GM12873 (cell line): ENCODE measurements around the gene C1orf21.

Experiments
- TF ChIP-seq, protein P1 (sequence below): IDR thresholded peaks from 2 replicates; pipeline ENCODE4 v1.5.1; 2012; ENCODE audit warnings: low read depth, mild to moderate bottlenecking, moderate library complexity, low read length, control low read depth; ENCODE audit not compliant: insufficient read depth; ENCODE audit errors: missing control alignments

The C1orf21 gene

GRCh38 chr1:184485751-184486723 lies 99.2 kb downstream of the C1orf21 start:
- TF ChIP-seq, protein P1, sequence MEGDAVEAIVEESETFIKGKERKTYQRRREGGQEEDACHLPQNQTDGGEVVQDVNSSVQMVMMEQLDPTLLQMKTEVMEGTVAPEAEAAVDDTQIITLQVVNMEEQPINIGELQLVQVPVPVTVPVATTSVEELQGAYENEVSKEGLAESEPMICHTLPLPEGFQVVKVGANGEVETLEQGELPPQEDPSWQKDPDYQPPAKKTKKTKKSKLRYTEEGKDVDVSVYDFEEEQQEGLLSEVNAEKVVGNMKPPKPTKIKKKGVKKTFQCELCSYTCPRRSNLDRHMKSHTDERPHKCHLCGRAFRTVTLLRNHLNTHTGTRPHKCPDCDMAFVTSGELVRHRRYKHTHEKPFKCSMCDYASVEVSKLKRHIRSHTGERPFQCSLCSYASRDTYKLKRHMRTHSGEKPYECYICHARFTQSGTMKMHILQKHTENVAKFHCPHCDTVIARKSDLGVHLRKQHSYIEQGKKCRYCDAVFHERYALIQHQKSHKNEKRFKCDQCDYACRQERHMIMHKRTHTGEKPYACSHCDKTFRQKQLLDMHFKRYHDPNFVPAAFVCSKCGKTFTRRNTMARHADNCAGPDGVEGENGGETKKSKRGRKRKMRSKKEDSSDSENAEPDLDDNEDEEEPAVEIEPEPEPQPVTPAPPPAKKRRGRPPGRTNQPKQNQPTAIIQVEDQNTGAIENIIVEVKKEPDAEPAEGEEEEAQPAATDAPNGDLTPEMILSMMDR = no peak

GRCh38 chr1:184486761-184487445 lies 100.1 kb downstream of the C1orf21 start:
- TF ChIP-seq, protein P1 = no peak

GRCh38 chr1:184487531-184488193 lies 100.8 kb downstream of the C1orf21 start:
- TF ChIP-seq, protein P1 = no peak

DNA sequence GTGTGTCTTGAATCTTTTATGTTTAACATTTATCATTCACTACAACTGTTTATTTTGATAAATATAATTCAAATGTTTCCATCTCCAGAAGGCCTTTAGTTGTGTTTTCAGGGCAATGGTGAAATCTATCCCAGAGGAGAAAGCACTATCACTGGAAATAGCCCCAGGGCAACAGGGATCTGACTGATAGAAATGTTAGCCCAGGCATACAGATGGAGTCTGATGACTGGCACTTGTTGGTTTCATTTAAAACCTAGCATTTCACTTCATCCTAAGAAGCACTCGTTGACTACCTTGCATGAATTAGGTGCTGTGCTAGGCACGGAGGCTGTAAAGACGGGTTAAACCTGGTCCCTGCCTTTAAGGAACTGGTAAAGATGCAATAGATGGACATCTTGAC lies 103.1 kb downstream of the C1orf21 start:
- TF ChIP-seq, protein P1 = no peak

DNA sequence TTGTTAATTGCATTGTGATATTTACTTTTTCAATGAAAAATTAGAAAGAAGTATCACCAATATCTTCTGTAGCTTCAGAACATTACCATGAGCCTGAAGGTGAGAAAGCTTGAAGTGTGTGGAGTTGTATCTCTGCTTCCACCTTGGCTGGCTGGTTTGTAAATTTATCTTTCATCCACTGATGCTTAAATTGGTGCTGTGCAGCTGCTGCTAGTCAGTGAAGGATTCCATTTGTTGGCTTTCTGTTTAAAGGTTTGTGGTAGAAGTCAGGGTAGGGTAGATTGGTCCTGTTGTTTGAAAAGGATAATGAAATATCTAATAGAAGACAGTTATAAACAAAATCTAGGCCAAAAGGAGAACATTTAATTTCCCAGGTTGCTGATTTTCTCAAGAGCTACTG lies 105.7 kb downstream of the C1orf21 start:
- TF ChIP-seq, protein P1 = no peak

GRCh38 chr1:184493987-184494388 lies 107.2 kb downstream of the C1orf21 start:
- TF ChIP-seq, protein P1 = no peak

DNA sequence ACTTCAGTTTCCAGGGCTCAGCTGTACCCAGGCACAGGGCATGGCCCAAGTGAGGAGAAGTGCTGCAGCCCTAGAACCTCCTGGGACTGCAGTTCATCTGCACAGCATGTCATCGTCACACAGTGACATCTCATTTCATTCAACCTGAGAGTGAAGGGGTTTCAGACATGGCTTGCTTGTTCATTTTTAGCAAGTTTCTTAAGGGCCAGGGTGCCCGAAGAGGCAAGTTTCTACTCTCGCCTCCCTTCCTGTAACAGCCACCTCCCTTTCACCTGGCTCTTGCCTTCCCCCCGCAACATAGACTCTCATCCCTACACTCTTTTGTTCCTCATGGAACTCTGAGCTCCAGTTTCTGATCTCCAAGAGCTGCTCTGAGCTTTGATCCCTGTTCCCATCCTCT lies 108.1 kb downstream of the C1orf21 start:
- TF ChIP-seq, protein P1 = no peak
